Neutrophil (primary cell): ENCODE results near the gene CBX4.

ENCODE experiments used
- H3K27ac ChIP-seq: fragments of 200-600 bp; sonication (generic); 2 replicates; pipeline ENCODE4 v1.5.1; 2016; ENCODE audit warnings: mild to moderate bottlenecking, moderate library complexity
- H3K27me3 ChIP-seq: fragments of 200-600 bp; sonication (generic); 2 replicates; pipeline ENCODE4 v1.6.0; 2016; ENCODE audit warnings: mild to moderate bottlenecking
- H3K36me3 ChIP-seq: fragments of 200-600 bp; sonication (generic); 2 replicates; pipeline ENCODE4 v1.5.1; 2017
- H3K4me1 ChIP-seq, 2 experiments: fragments of 200-600 bp in 1 of 2; sonication (generic) in 1 of 2; 1 replicate in 1 of 2; 2 replicates in 1 of 2; pipeline versions ENCODE4 v1.5.1 to v1.6.1; 2013 to 2016; ENCODE audit warnings: low read depth in 1 of 2, low read length in 1 of 2, mild to moderate bottlenecking in 1 of 2, moderate library complexity in 1 of 2; ENCODE audit not compliant: control insufficient read depth in 1 of 2, insufficient read depth in 1 of 2
- H3K4me3 ChIP-seq, 2 experiments: fragments of 200-600 bp in 1 of 2; sonication (generic) in 1 of 2; 1 replicate in 1 of 2; 2 replicates in 1 of 2; pipeline ENCODE4 v1.5.1; 2013 to 2016; ENCODE audit warnings: low read depth in 1 of 2, low read length in 1 of 2, mild to moderate bottlenecking in 1 of 2, moderate library complexity in 1 of 2
- H3K9me3 ChIP-seq: fragments of 200-600 bp; sonication (generic); 2 replicates; pipeline ENCODE4 v1.5.1; 2016
- TF ChIP-seq, protein P1 (sequence below): fragments of 200-600 bp; sonication (generic); IDR thresholded peaks from 2 replicates; pipeline ENCODE4 v1.5.1; 2016; ENCODE audit warnings: antibody characterized with exemption

CBX4 gene

GRCh38 chr17:79798299-79799173 is 40.7 kb downstream of the CBX4 start:
- peak overlapping the region; percentile 74 to 87 for H3K4me3 ChIP-seq
- peak overlapping the region; percentile 92 for H3K27ac ChIP-seq
- no peaks in the 10 kb centered on the region for H3K9me3 ChIP-seq
- TF ChIP-seq, protein P1, sequence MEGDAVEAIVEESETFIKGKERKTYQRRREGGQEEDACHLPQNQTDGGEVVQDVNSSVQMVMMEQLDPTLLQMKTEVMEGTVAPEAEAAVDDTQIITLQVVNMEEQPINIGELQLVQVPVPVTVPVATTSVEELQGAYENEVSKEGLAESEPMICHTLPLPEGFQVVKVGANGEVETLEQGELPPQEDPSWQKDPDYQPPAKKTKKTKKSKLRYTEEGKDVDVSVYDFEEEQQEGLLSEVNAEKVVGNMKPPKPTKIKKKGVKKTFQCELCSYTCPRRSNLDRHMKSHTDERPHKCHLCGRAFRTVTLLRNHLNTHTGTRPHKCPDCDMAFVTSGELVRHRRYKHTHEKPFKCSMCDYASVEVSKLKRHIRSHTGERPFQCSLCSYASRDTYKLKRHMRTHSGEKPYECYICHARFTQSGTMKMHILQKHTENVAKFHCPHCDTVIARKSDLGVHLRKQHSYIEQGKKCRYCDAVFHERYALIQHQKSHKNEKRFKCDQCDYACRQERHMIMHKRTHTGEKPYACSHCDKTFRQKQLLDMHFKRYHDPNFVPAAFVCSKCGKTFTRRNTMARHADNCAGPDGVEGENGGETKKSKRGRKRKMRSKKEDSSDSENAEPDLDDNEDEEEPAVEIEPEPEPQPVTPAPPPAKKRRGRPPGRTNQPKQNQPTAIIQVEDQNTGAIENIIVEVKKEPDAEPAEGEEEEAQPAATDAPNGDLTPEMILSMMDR, result no peak
- peaks cover 65 to 77% of the 10 kb centered on the region in 2 experiments for H3K4me1 ChIP-seq
- H3K36me3 ChIP-seq, result peaks cover 10% of the 10 kb centered on the region
- H3K27me3 ChIP-seq, result peaks cover 72% of the 10 kb centered on the region

- Histone ChIP-seq H3K36me3 (peaks cover 10% of the 10 kb centered on the region), H3K27me3 (peaks cover 72% of the 10 kb centered on the region), H3K9me3 (no peaks in the 10 kb centered on the region), H3K4me3 (peak overlapping the region; percentile 74 to 87), H3K4me1 (peaks cover 58 to 68% of the 10 kb centered on the region in 2 experiments), H3K27ac (peak overlapping the region; percentile 92)
- TF ChIP-seq, protein P1, result no peak
Measured at GRCh38 chr17:79797492-79798298, 41.5 kb downstream of the CBX4 start.

DNA sequence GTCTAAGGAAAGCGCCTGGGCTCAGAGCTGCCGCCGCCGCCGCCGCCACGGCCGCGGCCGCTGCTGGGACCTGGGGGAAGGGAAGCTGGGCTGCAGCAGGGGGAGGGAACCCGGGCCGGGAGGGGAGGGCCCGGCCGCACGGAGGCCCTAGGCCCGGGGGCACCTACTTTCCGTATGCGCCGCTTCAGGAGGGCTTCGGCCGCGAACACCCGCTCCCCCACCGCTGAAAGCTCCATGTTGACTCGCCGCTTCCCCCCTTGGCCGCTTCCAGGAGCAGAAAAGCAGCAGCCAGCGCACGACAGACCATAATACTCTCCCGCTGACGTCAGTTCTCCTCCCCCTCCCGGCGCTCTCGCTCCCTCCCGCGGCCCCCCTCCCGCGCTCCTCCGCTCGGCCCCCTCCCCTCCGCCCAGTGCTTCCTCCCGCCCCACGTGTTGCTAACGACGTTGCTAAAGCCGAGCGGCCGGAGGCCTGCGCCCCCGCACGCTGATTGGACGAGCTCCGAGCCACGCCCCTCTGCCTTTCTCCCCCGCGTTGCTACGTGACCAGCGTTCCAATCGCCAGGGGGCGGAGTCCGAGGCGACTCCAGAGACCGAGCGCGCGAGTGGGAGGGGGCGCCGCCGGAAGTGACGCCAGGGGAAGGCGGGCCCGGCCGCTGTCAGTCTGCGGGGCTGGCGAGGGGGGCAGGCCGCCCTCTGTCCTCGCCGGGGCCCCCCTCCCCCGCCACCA is 42.3 kb downstream of the CBX4 start, which contains the start of gene CBX8:
TSS of gene CBX8 (minus strand) at position 315 of the 729 bp plus-strand sequence. CDS start at position 236, 79 bp downstream.
- peaks cover 52 to 62% of the 10 kb centered on the region in 2 experiments for H3K4me1 ChIP-seq
- no peaks in the 10 kb centered on the region for H3K9me3 ChIP-seq
- H3K27me3 ChIP-seq, result peaks cover 72% of the 10 kb centered on the region
- H3K36me3 ChIP-seq, result peaks cover 10% of the 10 kb centered on the region
- TF ChIP-seq, protein P1, result peak; percentile 39
- peak within 1 kb of the TSS; percentile 74 to 87 for H3K4me3 ChIP-seq
- peak within 1 kb of the TSS; percentile 92 for H3K27ac ChIP-seq

DNA sequence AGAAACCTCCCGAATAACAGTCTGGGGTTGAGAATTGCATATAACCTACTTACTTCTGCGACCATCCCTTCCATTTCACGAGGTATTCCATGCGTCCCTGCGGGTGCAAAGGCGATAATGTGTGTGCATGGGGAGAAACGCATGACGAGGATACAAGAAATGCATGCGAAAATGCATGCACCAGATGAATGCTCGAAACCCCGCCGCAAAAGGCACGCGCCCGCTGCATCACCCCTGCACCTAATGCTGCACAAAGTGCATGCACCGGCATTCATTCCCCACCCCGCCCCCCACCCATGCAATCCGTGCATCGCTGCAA is 42.8 kb downstream of the CBX4 start:
- peak overlapping the region; percentile 92 for H3K27ac ChIP-seq
- TF ChIP-seq, protein P1, result no peak
- peak overlapping the region; percentile 74 to 87 for H3K4me3 ChIP-seq
- H3K36me3 ChIP-seq, result peaks cover 10% of the 10 kb centered on the region
- peaks cover 47 to 57% of the 10 kb centered on the region in 2 experiments for H3K4me1 ChIP-seq
- no peaks in the 10 kb centered on the region for H3K9me3 ChIP-seq
- H3K27me3 ChIP-seq, result peaks cover 72% of the 10 kb centered on the region

DNA sequence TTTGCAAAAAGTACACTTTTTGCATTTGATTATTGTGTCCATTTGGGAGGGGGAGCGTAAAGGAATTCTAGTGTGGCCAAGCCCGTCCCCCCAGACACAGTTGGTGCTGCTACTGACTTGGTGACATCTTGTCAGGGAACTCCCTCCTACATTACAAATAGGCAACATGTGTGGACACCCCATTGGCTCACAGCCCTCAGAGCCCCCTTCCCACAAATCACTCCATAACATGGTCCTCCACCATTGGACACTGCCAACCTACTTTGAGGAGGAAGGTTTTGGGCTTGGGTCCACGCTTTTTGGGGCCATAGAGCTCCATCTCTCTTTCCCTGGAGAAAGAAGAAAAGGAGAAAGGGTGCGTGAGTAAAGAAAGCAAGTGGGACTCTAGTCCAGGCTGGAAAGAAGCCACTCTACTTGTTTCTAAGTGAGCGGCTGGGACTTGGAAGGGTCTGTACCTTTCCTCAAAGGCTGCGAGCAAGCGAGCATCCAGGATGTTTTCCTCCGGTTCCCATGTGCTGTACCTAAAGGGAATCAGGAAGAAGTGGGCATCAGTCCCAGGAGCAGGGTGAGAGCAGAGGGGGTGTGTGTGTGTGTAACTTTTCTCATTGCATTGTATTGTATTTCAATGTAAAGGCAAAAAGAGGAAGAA is 43.3 kb downstream of the CBX4 start:
- Histone ChIP-seq H3K27me3 (peaks cover 72% of the 10 kb centered on the region), H3K9me3 (no peaks in the 10 kb centered on the region), H3K4me3 (peak overlapping the region; percentile 74 to 87), H3K4me1 (peaks cover 42 to 57% of the 10 kb centered on the region in 2 experiments), H3K27ac (peak overlapping the region; percentile 92), H3K36me3 (peaks cover 10% of the 10 kb centered on the region)
- TF ChIP-seq, protein P1, result no peak
